PC-3 (cell line): ENCODE data around the gene LRRFIP1. TPM values are rescaled to one million over a fixed set of nuclear protein-coding genes. Genes with fewer than 3 reads are reported as not detected.
"Not testable (repeated sequence)": the region's sequence is repeated elsewhere in the genome, so short reads cannot be mapped to it uniquely, and the experiment has no call there.

ENCODE experiments used
- ATAC-seq: fragments of 200-7000 bp; cut with Tn5 transposase; 2 replicates; pipeline ENCODE4 v1.9.1; 2020; ENCODE audit warnings: mild to moderate bottlenecking, moderate library complexity
- BruUV-seq: library from RNA; stranded (reverse); fragments of 400-500 nt; replicated peaks from 2 replicates; lab custom pipeline; 2021; lab: Mats Ljungman, UMichigan
- CTCF ChIA-PET: fragments of 300-600 bp; sonication (Branson Sonifier 250); formaldehyde crosslinking; loops from one replicate; lab custom pipeline; 2022; ENCODE audit warnings: antibody characterized with exemption; lab: Charles Lee
- POLR2A ChIA-PET: fragments of 300-600 bp; sonication (Branson Sonifier 250); formaldehyde crosslinking; loops from one replicate; lab custom pipeline; 2022; ENCODE audit warnings: antibody characterized with exemption; ENCODE audit not compliant: unreplicated experiment; lab: Charles Lee
- DNase-seq: peaks from one replicate; pipeline ENCODE4 v3.0.0-alpha.2; 2015
- H2AFZ ChIP-seq: fragments of 300-600 bp; sonication (generic); 2 replicates; pipeline ENCODE4 v1.6.0; 2016; ENCODE audit warnings: antibody characterized with exemption, low read length
- H3F3A ChIP-seq: fragments of 300-600 bp; sonication (generic); one replicate; pipeline ENCODE4 v1.6.0; 2017; ENCODE audit warnings: antibody characterized with exemption, low read length, control low read depth, mild to moderate bottlenecking; ENCODE audit not compliant: unreplicated experiment
- H3K27ac ChIP-seq: fragments of 300-600 bp; sonication (generic); 2 replicates; pipeline ENCODE4 v1.5.1; 2016; ENCODE audit warnings: mild to moderate bottlenecking, low read length
- H3K27me3 ChIP-seq: fragments of 300-600 bp; sonication (generic); 2 replicates; pipeline ENCODE4 v1.6.1; 2016; ENCODE audit warnings: low read length, mixed read lengths
- H3K36me3 ChIP-seq: fragments of 300-600 bp; sonication (generic); 2 replicates; pipeline ENCODE4 v1.6.1; 2016; ENCODE audit warnings: low read depth, mixed run types, low read length, mixed read lengths
- H3K4me1 ChIP-seq: fragments of 300-600 bp; sonication (generic); 2 replicates; pipeline ENCODE4 v1.5.1; 2016; ENCODE audit warnings: low read length; ENCODE audit not compliant: insufficient read depth
- H3K4me2 ChIP-seq: fragments of 300-600 bp; sonication (generic); 2 replicates; pipeline ENCODE4 v1.6.0; 2016; ENCODE audit warnings: low read length
- H3K4me3 ChIP-seq: fragments of 300-600 bp; sonication (generic); 2 replicates; pipeline ENCODE4 v1.5.1; 2016; ENCODE audit warnings: mild to moderate bottlenecking, low read length, mixed read lengths
- H3K79me2 ChIP-seq: fragments of 300-600 bp; sonication (generic); 2 replicates; pipeline ENCODE4 v1.6.1; 2017; ENCODE audit warnings: low read length, mixed read lengths
- H3K9ac ChIP-seq: fragments of 300-600 bp; sonication (generic); 2 replicates; pipeline ENCODE4 v1.6.0; 2016; ENCODE audit warnings: mild to moderate bottlenecking, low read length
- H3K9me2 ChIP-seq: fragments of 300-600 bp; sonication (generic); replicated peaks from 2 replicates; pipeline ENCODE4 v1.6.1; 2016; ENCODE audit warnings: mixed run types, low read length, mixed read lengths
- H3K9me3 ChIP-seq: fragments of 300-600 bp; sonication (generic); 2 replicates; pipeline ENCODE4 v1.6.1; 2016; ENCODE audit warnings: low read length, mixed read lengths
- H4K20me1 ChIP-seq: fragments of 300-600 bp; sonication (generic); 2 replicates; pipeline ENCODE4 v1.6.1; 2016; ENCODE audit warnings: low read length, mixed read lengths
- EZH2 ChIP-seq: fragments of 300-600 bp; sonication (generic); IDR thresholded peaks from one replicate; pipeline ENCODE4 v1.6.1; 2017; ENCODE audit warnings: antibody characterized with exemption, mild to moderate bottlenecking, low read length; ENCODE audit not compliant: unreplicated experiment
- EZH2phosphoT487 ChIP-seq: fragments of 300-600 bp; sonication (generic); IDR thresholded peaks from 2 replicates; pipeline ENCODE4 v1.6.1; 2018; ENCODE audit warnings: mild to moderate bottlenecking, antibody characterized with exemption, low read length, borderline replicate concordance
- intact Hi-C: fragments of 100-400 bp; cut with micrococcal nuclease; formaldehyde crosslinking; loops from 2 replicates; pipeline ENCODE4 v1.9.0; 2023
- total RNA-seq: library from RNA; depleted of rRNA; stranded (reverse); fragments of >200 nt; gene quantifications from 2 replicates; pipeline ENCODE4 v1.2.3, GENCODE V29; 2014
- TF ChIP-seq, protein P1 (sequence below): fragments of 300-600 bp; sonication (generic); conservative IDR thresholded peaks from 2 replicates; pipeline ENCODE4 v1.5.1; 2017; ENCODE audit warnings: antibody characterized with exemption, low read depth, mild to moderate bottlenecking, low read length

The LRRFIP1 gene
- total RNA-seq, 1 experiment from 2014 or later: 87.8 TPM

DNA sequence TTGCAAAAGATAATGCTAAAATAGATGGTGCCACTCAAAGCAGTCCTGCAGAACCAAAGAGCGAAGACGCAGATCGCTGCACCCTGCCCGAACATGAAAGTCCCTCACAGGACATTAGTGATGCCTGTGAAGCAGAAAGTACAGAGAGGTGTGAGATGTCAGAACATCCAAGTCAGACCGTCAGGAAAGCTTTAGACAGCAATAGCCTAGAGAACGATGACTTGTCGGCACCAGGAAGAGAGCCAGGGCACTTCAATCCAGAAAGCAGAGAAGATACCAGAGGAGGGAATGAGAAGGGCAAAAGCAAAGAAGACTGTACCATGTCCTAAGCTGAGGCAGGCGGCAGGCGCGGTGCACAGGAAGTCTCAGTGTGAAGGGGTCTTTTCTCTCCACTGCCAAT lies 136.4 kb downstream of the LRRFIP1 start:
- DNase-seq (no peak), ATAC-seq (no peak)
- TF ChIP-seq, protein P1, sequence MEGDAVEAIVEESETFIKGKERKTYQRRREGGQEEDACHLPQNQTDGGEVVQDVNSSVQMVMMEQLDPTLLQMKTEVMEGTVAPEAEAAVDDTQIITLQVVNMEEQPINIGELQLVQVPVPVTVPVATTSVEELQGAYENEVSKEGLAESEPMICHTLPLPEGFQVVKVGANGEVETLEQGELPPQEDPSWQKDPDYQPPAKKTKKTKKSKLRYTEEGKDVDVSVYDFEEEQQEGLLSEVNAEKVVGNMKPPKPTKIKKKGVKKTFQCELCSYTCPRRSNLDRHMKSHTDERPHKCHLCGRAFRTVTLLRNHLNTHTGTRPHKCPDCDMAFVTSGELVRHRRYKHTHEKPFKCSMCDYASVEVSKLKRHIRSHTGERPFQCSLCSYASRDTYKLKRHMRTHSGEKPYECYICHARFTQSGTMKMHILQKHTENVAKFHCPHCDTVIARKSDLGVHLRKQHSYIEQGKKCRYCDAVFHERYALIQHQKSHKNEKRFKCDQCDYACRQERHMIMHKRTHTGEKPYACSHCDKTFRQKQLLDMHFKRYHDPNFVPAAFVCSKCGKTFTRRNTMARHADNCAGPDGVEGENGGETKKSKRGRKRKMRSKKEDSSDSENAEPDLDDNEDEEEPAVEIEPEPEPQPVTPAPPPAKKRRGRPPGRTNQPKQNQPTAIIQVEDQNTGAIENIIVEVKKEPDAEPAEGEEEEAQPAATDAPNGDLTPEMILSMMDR: no peak
- no peak for TF ChIP-seq EZH2phosphoT487
- Histone ChIP-seq H3K9ac (no peak overlapping the region), H3K36me3 (peaks cover 26% of the 10 kb centered on the region), H3K79me2 (no peaks in the 10 kb centered on the region), H3K9me3 (no peaks in the 10 kb centered on the region), H3K9me2 (no peaks in the 10 kb centered on the region), H3K4me1 (no peaks in the 10 kb centered on the region), H2AFZ (no peak overlapping the region), H3F3A (no peaks in the 10 kb centered on the region), H3K27me3 (no peaks in the 10 kb centered on the region), H3K4me2 (no peak overlapping the region), H3K27ac (no peak overlapping the region), H3K4me3 (no peak overlapping the region), H4K20me1 (no peaks in the 10 kb centered on the region)
- BruUV-seq: no TSS peak
- intact Hi-C loops: no loop called here
- ChIA-PET POLR2A (no interaction called here), CTCF (no interaction called here)

DNA sequence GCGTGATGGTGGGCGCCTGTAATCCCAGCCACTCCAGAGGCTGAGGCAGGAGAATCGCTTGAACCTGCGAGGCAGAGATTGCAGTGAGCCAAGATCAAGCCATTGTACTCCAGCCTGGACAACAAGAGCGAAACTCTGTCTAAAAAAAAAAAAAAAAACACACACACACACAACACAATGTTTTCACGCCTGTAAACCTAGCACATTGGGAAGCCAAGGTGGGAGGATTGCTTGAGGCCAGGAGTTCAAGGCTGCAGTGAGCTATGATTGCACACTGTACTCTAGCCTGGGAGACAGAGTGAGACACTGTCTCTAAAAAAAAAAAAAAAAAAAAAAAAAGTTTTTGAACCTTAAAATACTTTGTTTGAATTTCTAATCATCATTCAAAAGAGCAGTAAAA lies 137.7 kb downstream of the LRRFIP1 start:
- H2AFZ ChIP-seq, ATAC-seq, H3K4me3 ChIP-seq, H3K9ac ChIP-seq, H3K9me3 ChIP-seq, DNase-seq, H4K20me1 ChIP-seq, intact Hi-C loops, H3K4me2 ChIP-seq, H3K79me2 ChIP-seq, CTCF ChIA-PET, H3K27me3 ChIP-seq, H3K4me1 ChIP-seq, H3F3A ChIP-seq, POLR2A ChIA-PET, H3K27ac ChIP-seq, H3K9me2 ChIP-seq, BruUV-seq: not testable (repeated sequence)
- H3K36me3 ChIP-seq: peaks cover 25% of the 10 kb centered on the region

DNA sequence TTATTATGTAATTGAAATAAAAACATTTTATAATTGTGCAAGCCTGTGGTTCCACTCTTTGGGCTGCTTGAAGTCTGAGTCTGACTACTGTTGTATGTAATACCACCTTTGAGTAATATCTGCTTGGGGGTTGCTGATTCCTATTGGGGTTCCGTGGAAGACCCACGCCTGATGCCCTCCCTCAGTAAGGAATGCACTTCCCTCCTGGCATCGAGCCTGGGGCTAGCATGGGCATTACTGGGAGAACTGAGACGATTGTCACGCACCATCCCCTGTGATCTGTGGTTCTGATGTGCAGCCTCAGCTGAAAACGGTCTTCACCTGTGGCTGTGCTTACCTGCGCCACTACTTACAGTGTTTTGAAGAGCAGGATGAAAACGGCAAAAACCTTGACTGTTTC lies 138.5 kb downstream of the LRRFIP1 start:
- Histone ChIP-seq H3F3A (no peaks in the 10 kb centered on the region), H3K36me3 (peaks cover 18% of the 10 kb centered on the region), H3K27ac (no peak overlapping the region), H3K4me1 (no peaks in the 10 kb centered on the region), H4K20me1 (no peaks in the 10 kb centered on the region), H3K27me3 (no peaks in the 10 kb centered on the region), H3K79me2 (no peaks in the 10 kb centered on the region), H3K9me2 (no peaks in the 10 kb centered on the region), H3K9me3 (no peaks in the 10 kb centered on the region), H3K4me3 (no peak overlapping the region), H3K9ac (no peak overlapping the region), H2AFZ (no peak overlapping the region), H3K4me2 (no peak overlapping the region)
- POLR2A ChIA-PET: no interaction called here
- TF ChIP-seq, protein P1: no peak
- no peak for TF ChIP-seq EZH2phosphoT487
- no peak for TF ChIP-seq EZH2
- CTCF ChIA-PET: no interaction called here
- DNase-seq: no peak
- BruUV-seq: no TSS peak
- no peak for ATAC-seq
- intact Hi-C loops: no loop called here
